Amygdala (tissue), 56 donors: ENCODE results near the gene MPHOSPH6.
"Not testable (repeated sequence)": the region's sequence is repeated elsewhere in the genome, so short reads cannot be mapped to it uniquely, and the experiment has no call there.

ENCODE experiments used
- DNase-seq, 56 donors: peaks; one replicate each; lab custom pipeline; 2025; lab: John Stamatoyannopoulos, UW

Gene MPHOSPH6

DNA sequence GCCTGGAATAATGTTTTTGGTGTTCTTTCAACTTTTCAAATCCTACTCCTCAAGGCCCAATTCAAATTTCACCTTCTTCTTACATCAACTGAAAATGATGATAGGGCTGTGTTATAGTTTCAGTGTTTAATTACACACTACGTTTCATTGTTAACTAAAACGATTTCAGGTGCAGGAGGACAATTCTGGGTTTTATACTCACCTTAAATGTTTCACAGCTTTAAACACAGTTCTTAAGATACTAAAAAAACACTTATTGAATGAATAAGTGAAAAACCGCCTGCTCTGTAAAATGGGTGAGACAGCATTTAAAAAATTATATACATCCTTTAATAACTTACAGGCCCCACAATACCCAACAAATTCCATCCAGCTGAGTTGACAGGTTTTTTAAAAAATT, 6.2 kb upstream of the MPHOSPH6 start:
- DNase-seq: no peak

DNA sequence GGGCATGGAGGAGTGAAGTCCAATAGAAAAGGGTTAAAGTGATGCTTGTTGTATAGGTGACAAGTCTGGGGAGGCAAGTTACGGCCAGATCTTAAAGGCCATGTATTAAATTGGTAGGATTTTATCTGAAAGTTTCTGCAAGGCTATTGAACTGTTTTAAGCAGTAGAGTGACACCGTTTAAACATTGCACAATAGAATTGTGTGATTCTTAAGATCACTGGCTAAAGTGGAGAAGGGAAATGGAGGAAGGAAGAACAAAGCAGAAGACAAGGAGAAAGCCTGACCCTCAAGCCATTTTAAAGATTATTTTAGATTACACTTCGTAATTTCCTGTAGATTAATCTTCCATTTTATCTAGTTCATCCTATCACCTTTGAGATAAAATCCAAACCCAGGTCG, 5.6 kb upstream of the MPHOSPH6 start:
- no peak for DNase-seq

- no peak for DNase-seq
These were observed 2.4 kb downstream of the MPHOSPH6 start for GRCh38 chr16:82167670-82168069.

- DNase-seq: no peak
These were observed 9.8 kb downstream of the MPHOSPH6 start for GRCh38 chr16:82160226-82160625.

DNA sequence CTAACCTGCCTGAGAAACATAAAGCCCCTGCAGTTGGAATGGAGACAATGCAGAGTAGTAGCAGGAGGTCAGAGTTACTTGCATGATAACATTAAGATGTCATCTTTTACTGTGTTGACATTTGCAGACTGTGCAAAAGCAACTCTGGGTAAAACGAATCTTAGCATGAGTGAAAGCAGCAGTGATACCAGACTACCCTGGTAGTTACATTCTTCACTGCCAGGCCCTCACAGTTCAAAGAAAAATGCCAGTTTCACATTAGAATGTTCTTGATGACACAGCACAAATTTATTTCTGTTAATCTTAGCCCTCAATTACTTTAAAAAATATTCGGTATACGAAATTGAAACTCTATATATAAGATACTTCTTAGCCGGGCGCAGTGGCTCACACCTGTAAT, 12.2 kb downstream of the MPHOSPH6 start:
- no peak for DNase-seq

DNA sequence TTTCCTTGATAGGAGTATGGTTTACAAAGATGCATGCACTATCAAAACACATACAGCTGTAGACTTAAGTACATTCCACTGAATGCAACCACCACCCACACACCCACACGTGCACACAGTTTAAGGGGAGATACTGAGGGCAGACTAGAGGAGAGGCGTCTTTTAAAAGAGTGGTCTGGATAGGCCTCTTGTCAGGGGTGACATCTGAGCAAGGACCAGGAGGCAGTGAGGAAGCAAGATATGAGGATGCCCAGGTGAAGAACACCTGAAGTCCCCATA, 12.6 kb downstream of the MPHOSPH6 start:
- DNase-seq: no peak

DNA sequence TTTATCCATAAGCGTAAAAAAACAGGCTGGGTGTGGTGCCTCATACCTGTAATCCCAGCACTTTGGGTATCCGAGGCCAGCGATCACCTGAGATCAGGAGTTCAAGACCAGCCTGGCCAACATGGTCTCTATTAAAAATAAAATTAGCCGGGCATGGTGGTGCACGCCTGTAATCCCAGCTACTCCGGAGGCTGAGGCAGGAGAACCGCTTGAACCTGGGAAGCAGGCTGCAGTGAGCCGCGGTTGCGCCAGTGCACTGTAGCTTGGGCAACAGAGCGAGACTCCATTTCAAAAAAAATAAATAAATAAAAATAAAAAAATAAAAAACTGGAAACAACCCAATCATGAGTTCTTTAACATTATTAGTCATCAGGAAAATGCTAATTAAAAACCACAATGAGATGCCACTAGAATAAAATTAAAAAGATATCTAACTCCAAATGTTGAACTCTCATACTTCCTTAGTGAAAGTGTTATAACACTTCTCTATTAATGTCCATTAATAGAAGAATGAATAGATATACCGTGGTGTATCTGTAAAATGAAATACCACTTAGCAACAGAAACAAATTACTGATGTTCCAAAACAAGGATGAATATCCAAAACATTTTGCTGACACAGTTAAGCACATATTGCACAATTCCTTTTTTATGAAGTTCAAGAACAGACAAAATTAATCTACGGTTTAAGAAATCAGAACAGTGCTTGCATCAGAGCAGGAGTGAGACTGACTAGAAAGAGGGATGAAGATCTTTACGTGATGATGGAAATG, 13.1 kb downstream of the MPHOSPH6 start:
- no peak for DNase-seq

DNA sequence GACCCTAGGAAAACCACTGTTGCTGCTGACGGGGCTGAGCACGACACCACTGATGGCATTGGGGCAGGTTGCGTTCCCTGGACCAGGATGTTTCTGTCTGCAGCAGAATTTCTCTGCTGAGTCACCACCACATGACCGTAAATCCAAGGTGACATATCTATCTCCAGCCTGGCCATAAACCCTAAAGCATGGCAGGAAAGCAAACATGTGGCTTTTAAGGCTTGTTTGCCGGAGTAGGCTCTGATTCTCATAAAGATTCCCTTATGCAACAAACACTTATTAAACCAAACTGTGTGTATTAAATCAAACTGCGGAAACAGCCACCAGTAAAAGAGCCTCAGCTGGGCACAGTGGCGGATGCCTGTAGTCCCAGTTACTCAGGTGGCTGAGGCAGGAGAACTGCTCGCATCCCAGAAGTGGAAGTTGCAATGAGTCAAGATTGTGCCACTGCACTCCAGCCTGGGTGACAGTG, 17.3 kb downstream of the MPHOSPH6 start:
- no peak for DNase-seq

GRCh38 chr16:82152196-82152595, 17.8 kb downstream of the MPHOSPH6 start:
- DNase-seq: no peak

DNA sequence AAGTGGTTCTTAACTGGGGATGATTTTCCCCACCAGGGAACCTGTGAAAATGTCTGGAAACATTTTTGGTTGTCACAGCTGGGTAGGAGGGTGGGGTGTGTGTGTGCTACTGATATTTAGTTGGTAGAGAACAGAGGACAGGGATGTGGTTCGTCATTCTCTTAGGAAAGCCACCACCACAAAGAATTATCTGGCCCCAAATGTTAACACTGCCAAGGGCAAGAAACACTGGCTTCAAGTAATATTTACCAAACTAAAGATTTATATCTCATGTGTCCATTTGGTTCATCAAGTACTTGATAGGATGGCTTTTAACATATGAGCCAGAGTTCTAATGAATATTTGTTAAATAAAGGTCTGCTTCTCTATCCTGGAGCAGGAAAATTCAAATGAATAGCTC, 19.5 kb downstream of the MPHOSPH6 start:
- no peak for DNase-seq

DNA sequence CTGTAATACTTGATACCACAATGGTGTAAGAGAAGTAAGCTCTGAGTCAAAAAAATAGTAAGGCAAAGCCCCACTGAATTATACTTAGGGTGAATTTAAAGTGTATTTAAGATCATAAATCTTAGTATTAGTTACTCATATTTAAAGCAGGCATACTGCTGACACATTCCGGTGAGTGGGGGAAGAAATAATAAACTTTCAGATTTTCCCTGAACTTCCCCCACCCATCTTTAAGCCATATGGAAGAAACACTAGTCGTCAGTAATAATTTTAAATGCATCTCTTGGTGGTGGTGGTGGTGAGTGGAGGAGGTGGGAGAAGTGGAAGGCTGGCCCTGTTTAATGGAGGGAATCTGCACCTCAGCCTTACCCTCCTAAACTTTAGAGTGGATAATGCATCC, 20.5 kb downstream of the MPHOSPH6 start:
- DNase-seq: no peak

DNA sequence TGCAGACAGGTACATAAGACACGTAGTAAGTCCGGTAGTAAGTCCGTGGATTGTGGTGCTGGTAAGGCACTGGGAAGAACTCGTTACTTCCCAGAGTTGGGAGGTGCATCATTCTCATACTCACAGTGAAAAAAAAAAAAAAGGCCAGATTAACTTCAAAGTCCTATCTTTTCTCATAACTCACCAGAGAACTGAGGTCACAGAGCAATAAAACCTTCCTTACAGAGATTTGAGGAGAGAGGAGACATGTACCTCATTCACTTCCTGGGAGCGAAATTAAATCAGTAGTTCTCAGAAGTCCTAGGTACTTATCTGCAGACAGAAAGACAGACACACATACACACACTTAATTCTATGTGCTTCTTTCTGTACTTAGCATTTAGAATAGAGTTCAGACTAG, 22.5 kb downstream of the MPHOSPH6 start:
- DNase-seq: no peak

DNA sequence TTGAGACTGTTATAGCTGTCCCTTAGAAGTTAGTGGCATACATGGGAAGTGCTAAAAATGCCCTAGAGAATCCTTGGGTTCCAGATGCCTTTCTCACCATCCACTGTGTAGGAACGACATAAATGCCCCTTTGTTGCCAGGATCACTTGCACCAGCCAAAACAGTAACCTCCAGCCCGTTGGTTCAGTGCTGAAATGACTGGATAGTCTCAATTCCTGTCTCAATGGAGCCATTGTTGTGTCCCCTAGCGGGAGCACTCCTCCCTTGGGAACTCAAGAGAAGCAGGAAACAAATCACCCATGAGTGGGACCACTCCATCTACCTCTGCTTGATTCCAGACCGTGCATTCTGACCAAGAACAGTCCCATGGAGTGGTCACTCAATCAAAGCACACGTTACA, 23.1 kb downstream of the MPHOSPH6 start:
- peak in 45 of 56 donors; percentile 0 to 79 (median 23) for DNase-seq

DNA sequence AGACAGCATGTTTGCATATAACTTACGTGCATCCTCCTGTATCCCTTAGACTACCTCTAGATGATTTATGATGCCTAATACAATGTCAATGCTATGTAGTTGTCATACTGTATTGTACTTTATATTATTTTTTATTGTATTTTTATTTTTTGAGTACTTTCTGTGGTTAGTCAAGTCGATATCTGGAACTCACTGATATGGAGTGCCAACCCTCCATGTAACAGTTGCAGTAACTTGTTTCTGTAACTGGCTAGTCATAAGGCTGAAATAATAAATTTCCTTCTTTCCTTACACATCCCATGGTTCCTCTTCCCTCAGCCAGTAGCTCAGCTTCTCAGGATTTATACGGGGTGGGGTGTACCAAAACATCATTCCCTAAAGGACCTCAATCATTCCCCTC, 23.5 kb downstream of the MPHOSPH6 start:
- DNase-seq: no peak

- not testable (repeated sequence) for DNase-seq
These were observed 30.8 kb downstream of the MPHOSPH6 start for GRCh38 chr16:82139286-82139571.

DNA sequence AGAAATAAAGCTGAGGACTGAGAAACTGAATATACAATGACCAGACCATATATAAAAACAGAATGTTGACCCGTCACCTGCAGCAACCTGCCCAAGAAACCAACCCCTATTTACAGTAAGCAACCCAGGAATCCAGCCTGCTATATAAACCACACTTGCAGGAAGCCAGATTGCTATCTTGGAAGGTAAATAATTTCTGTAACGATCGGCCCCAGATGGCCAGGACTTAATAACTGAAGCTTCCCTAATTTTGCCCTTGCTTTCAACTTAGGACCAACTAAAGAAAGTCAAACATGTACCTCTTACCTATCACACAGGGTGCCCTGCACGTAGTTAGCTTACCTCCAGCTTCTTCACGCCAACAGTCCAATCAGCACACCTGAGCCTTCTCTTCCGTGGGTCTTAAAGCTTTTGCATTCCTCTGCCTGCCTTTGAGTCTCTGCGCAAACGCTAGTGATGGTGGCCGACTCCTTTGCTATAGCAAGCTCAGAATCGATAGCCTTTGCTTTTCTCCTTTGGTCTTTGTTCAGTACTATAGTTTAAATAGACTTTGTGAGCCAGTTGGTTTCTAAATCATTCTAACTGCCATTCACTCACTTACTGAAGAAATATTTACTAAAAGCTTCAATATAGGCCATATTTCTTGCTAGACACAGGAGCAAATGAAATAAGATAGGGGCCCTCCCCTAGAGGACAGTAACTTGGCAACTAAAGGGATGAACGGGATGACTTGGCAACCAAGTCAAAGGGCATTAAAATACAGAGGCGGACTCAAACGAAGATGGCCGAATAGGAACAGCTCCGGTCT, 31.3 kb downstream of the MPHOSPH6 start:
- no peak for DNase-seq

GRCh38 chr16:82137822-82138167, 32.2 kb downstream of the MPHOSPH6 start:
- DNase-seq: no peak

GRCh38 chr16:82136956-82137821, 32.8 kb downstream of the MPHOSPH6 start:
- DNase-seq: no peak

DNA sequence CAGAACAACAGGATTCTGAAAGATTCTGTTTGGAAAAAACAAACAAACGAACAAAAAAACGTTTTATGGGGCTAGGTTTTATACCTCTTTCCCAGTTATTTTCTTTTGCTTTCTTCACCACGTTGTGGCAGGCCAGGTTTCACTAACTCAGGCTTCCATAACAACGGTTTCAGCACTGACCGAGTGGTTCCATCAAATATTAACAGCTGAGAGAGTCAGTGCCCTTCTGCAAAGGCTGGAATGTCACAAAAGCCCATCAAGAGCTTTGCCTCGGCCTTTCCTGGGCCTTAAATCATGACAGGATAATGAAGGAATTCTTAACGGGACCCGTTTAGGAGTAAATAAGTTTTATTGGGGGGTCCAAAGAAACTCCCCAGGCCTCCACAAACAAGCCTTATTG, 34.2 kb downstream of the MPHOSPH6 start:
- DNase-seq: no peak

DNA sequence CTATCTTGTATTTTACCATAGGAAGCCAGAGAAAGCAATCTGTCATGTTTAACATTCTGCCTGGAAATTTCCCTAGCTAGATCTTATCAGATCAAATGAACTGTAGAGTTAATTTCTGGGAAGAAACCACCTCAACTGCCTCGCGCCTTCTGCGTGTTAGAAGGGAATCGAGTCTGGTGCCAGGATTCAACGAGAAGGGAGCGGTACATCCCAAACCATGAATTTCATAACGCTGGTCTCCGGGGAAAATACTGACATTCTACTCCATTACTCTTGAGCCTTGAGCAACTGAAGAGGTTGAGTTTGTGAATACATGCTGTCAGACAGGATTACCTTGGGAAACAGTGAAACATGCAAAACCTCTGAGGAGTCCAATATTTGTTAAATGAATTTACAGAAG, 35.2 kb downstream of the MPHOSPH6 start:
- no peak for DNase-seq

DNA sequence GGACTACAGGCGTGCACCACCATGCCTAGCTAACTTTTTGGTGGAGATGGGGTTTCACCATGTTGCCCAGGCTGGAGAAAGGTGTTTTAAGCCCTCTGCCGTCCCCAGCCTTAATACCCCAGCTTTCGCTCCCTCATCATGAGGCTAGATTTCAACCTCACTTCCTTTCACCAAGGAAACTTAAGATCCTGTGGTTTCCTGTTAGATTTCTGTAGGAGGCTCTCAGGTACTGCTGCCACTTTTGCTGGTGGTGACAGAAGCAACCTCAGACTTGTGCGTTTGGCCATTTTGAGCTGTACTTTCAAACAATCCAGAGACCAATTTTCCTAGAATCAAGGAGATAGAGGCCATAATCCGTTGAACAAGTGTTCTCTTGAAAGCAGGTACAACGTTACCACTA, 36.2 kb downstream of the MPHOSPH6 start:
- DNase-seq: no peak

- no peak for DNase-seq
These were observed 40.1 kb downstream of the MPHOSPH6 start for GRCh38 chr16:82129881-82130280.
